K562 (cell line): ENCODE results near the gene XRN1. TPM values are rescaled to one million over a fixed set of nuclear protein-coding genes. Genes with fewer than 3 reads are reported as not detected.

Source experiments
- ATAC-seq: fragments of 200-7000 bp; cut with Tn5 transposase; 3 replicates; pipeline ENCODE4 v1.9.1; 2020; ENCODE audit warnings: moderate library complexity
- BruUV-seq: library from RNA; stranded (reverse); fragments of 400-500 nt; replicated peaks from 2 replicates; lab custom pipeline; 2021; lab: Mats Ljungman, UMichigan
- CTCF ChIA-PET: fragments of 300-600 bp; formaldehyde crosslinking; extraction: SDS; loops from one replicate; lab custom pipeline; 2021; ENCODE audit warnings: low intra/inter-chr PET ratio; lab: Yijun Ruan, JAX
- POLR2A ChIA-PET: fragments of 300-600, 350-650 bp; sonication (Branson Sonifier 250); formaldehyde crosslinking; extraction: SDS; loops from one replicate; lab custom pipeline; 2021; ENCODE audit warnings: antibody characterized with exemption, inconsistent platforms; lab: Yijun Ruan, JAX
- DNase-seq, 4 experiments: peaks; one replicate each; pipeline versions ENCODE4 v3.0.0 to v3.0.0-alpha.2; 2011 to 2018; ENCODE audit warnings: low spot score in 3 of 4, mixed read lengths in 3 of 4; ENCODE audit errors: extremely low read depth in 1 of 4
- FAIRE-seq: peaks from 2 replicates; lab custom pipeline; 2011; peaks lifted over from hg19 to GRCh38; lab: Jason Lieb, UNC
- H2AFZ ChIP-seq: 2 replicates; pipeline ENCODE4 v1.6.0; 2011; ENCODE audit warnings: low read depth, low read length, control low read depth, inconsistent platforms
- H3K27ac ChIP-seq: fragments of 200-600 bp; 3 replicates; pipeline ENCODE4 v1.8.0; 2011; ENCODE audit warnings: low read depth, mild to moderate bottlenecking, control low read depth, inconsistent platforms, low read length, moderate library complexity, mixed read lengths; ENCODE audit errors: extremely low read depth
- H3K27me3 ChIP-seq, 2 experiments: fragments of 300-600 bp in 1 of 2; 2 replicates in 1 of 2; 3 replicates in 1 of 2; pipeline versions ENCODE4 v1.6.0 to v1.8.0; 2011; ENCODE audit warnings: inconsistent platforms in 2 of 2, low read length in 2 of 2, mild to moderate bottlenecking in 1 of 2, mixed read lengths in 1 of 2, moderate library complexity in 1 of 2; ENCODE audit not compliant: control insufficient read depth in 2 of 2, insufficient read depth in 2 of 2
- H3K36me3 ChIP-seq: fragments of 300-600 bp; 3 replicates; pipeline ENCODE4 v1.8.0; 2011; ENCODE audit warnings: mild to moderate bottlenecking, low read length, inconsistent platforms; ENCODE audit not compliant: control insufficient read depth, insufficient read depth
- H3K4me1 ChIP-seq, 2 experiments: fragments of 200-600 bp in 1 of 2; replicated peaks in 1 of 2; 2 replicates in 1 of 2; 3 replicates in 1 of 2; pipeline versions ENCODE4 v1.5.1 to v1.8.0; 2011; ENCODE audit warnings: inconsistent platforms in 2 of 2, low read length in 2 of 2, mild to moderate bottlenecking in 1 of 2, mixed read lengths in 1 of 2, moderate library complexity in 1 of 2; ENCODE audit not compliant: control insufficient read depth in 2 of 2, insufficient read depth in 2 of 2
- H3K4me2 ChIP-seq: 2 replicates; pipeline ENCODE4 v1.6.1; 2011; ENCODE audit warnings: low read length, control low read depth, inconsistent platforms, mixed read lengths; ENCODE audit not compliant: insufficient read depth
- H3K4me3 ChIP-seq: fragments of 200-600 bp; sonication (generic), shearing (Covaris generic); 2 replicates; pipeline ENCODE4 v1.5.1; 2016; ENCODE audit warnings: control low read depth, inconsistent platforms
- H3K79me2 ChIP-seq: fragments of 200-600 bp; 3 replicates; pipeline ENCODE4 v1.8.0; 2011; ENCODE audit warnings: low read length, inconsistent platforms; ENCODE audit not compliant: control insufficient read depth, insufficient read depth
- H3K9ac ChIP-seq, 2 experiments: 2 replicates each; pipeline versions ENCODE4 v1.6.0 to v1.6.1; 2011; ENCODE audit warnings: low read depth in 2 of 2, low read length in 2 of 2, control low read depth in 1 of 2, inconsistent platforms in 1 of 2, mild to moderate bottlenecking in 1 of 2, mixed read lengths in 1 of 2; ENCODE audit not compliant: insufficient read depth in 1 of 2
- H3K9me1 ChIP-seq: one replicate; pipeline ENCODE4 v1.6.0; 2011; ENCODE audit warnings: inconsistent platforms, mild to moderate bottlenecking, low read length, moderate library complexity; ENCODE audit not compliant: control insufficient read depth, insufficient read depth
- H3K9me3 ChIP-seq: replicated peaks from 2 replicates; pipeline ENCODE4 v1.5.1; 2011; ENCODE audit warnings: low read depth, low read length, inconsistent platforms; ENCODE audit not compliant: control insufficient read depth, insufficient read depth
- H4K20me1 ChIP-seq: replicated peaks from 2 replicates; pipeline ENCODE4 v1.6.1; 2011; ENCODE audit warnings: low read length, inconsistent platforms, mixed read lengths; ENCODE audit not compliant: control insufficient read depth, insufficient read depth
- CREB3 ChIP-seq: fragments of 450-650 bp; conservative IDR thresholded peaks from 2 replicates; pipeline ENCODE4 v1.6.1; 2016; ENCODE audit warnings: missing genetic modification characterization, low read depth, mild to moderate bottlenecking, missing compliant biosample characterization, moderate library complexity
- HMG20A ChIP-seq: fragments of 450-650 bp; formaldehyde crosslinking; conservative IDR thresholded peaks from 2 replicates; pipeline ENCODE4 v1.4.0; 2020; ENCODE audit warnings: mild to moderate bottlenecking, mixed read lengths
- PRMT5 ChIP-seq: sonication (generic); formaldehyde crosslinking; IDR thresholded peaks from 2 replicates; pipeline ENCODE4 v1.5.0; 2020; ENCODE audit warnings: missing genetic modification reagents
- PTBP1 ChIP-seq: fragments of 200-400 bp; formaldehyde crosslinking; IDR thresholded peaks from 2 replicates; pipeline ENCODE4 v1.6.1; 2017; ENCODE audit warnings: low read depth, low read length
- SMAD3 ChIP-seq: fragments of 450-650 bp; formaldehyde crosslinking; conservative IDR thresholded peaks from 2 replicates; pipeline ENCODE4 v1.4.0; 2020; ENCODE audit warnings: mild to moderate bottlenecking
- SMARCA4 ChIP-seq: fragments of 450-650 bp; IDR thresholded peaks from 2 replicates; pipeline ENCODE4 v1.6.1; 2016
- SNRNP70 ChIP-seq: fragments of 200-400 bp; formaldehyde crosslinking; optimal IDR thresholded peaks from 2 replicates; pipeline ENCODE3; 2017; ENCODE audit warnings: low read depth, low read length
- THRA ChIP-seq: fragments of 450-650 bp; IDR thresholded peaks from 2 replicates; pipeline ENCODE4 v1.6.1; 2017; ENCODE audit warnings: mild to moderate bottlenecking, moderate library complexity
- USF1 ChIP-seq: sonication (generic); formaldehyde crosslinking; IDR thresholded peaks from 2 replicates; pipeline ENCODE4 v1.9.0; 2022; ENCODE audit warnings: mild to moderate bottlenecking, missing genetic modification reagents
- ZNF354B ChIP-seq: fragments of 250-450 bp; sonication (Bioruptor Pico); IDR thresholded peaks from 2 replicates; pipeline ENCODE4 v1.4.0; 2020
- ZNF512 ChIP-seq: IDR thresholded peaks from 2 replicates; pipeline ENCODE4 v1.6.1; 2016; ENCODE audit warnings: missing genetic modification characterization, missing compliant biosample characterization
- ZSCAN29 ChIP-seq: fragments of 450-650 bp; IDR thresholded peaks from 2 replicates; pipeline ENCODE4 v1.6.1; 2017
- in situ Hi-C: fragments of 300-500 bp; cut with MboI; formaldehyde crosslinking; loops from 4 replicates; pipeline ENCODE4 v1.15.0; 2018; ENCODE audit warnings: inconsistent platforms, mixed read lengths
- intact Hi-C: fragments of 100-400 bp; cut with micrococcal nuclease; formaldehyde crosslinking; loops from 2 replicates; pipeline ENCODE4 v1.14.2; 2022
- polyA plus RNA-seq, 8 experiments: library from polyadenylated mRNA; depleted of rRNA in 4 of 8; stranded (reverse) in 5 of 8; unstranded in 3 of 8; fragments of >200 nt; fragmentation: Nextera tagmentation in 2 of 8; fragmentation: Illumina TruSeq in 1 of 8; extraction: Ambion mirVana in 2 of 8; extraction: Trizol in 1 of 8; gene quantifications; 2 replicates each; pipeline versions ENCODE4 v1.2.1 to v1.2.3, GENCODE V29; 2011 to 2014; ENCODE audit warnings: inconsistent platforms in 1 of 8, missing spikeins in 1 of 8
- total RNA-seq, 7 experiments: library from RNA; depleted of rRNA in 6 of 7; stranded (reverse); fragments of >200 nt in 6 of 7; fragmentation: Illumina TruSeq in 2 of 7; extraction: Trizol in 2 of 7; gene quantifications; 2 replicates each; pipeline versions ENCODE4 v1.2.1 to v1.2.3, GENCODE V29; 2011 to 2021; ENCODE audit warnings: low replicate concordance in 1 of 7

The XRN1 gene
- total and polyA plus RNA-seq, 9 of the 15 experiments (the other 6 are each of a cell fraction or from before 2014, with no cell fraction given), result 3.1 to 28.4 (median 17.2) TPM

- TSS peak; percentile 20 for BruUV-seq
- no peak for TF ChIP-seq SNRNP70
- no peak for TF ChIP-seq PRMT5
- TF ChIP-seq CREB3, result no peak
- TF ChIP-seq SMARCA4, result no peak
- no peak for TF ChIP-seq USF1 (CRISPR knock-in tag)
- no peak for TF ChIP-seq HMG20A (CRISPR knock-in tag)
- no peak for TF ChIP-seq THRA
- TF ChIP-seq ZSCAN29, result no peak
- no peak for TF ChIP-seq PTBP1
- no peak for TF ChIP-seq ZNF354B
- TF ChIP-seq SMAD3 (CRISPR knock-in tag), result no peak
- TF ChIP-seq ZNF512 (tag), result no peak
These were observed 18.3 kb downstream of the XRN1 start for GRCh38 chr3:142429582-142429981.

More at GRCh38 chr3:142429582-142429981, 18.3 kb downstream of the XRN1 start:
- Histone ChIP-seq H3K4me2 (no peak overlapping the region), H3K36me3 (peaks cover 44% of the 10 kb centered on the region), H3K27ac (no peak overlapping the region), H3K9ac (no peak overlapping the region), H3K9me1 (no peaks in the 10 kb centered on the region), H3K9me3 (no peaks in the 10 kb centered on the region), H3K79me2 (peaks cover 21% of the 10 kb centered on the region), H4K20me1 (no peaks in the 10 kb centered on the region), H3K4me1 (no peaks in the 10 kb centered on the region), H3K4me3 (no peak overlapping the region), H3K27me3 (no peaks in the 10 kb centered on the region), H2AFZ (no peak overlapping the region)
- in situ Hi-C loops (no loop called here), intact Hi-C loops (no loop called here)
- FAIRE-seq, result no peak
- ChIA-PET POLR2A (interaction anchor here (0.7 kb wide), 1 partner anchor 311 kb away, joined by 3 read pairs; no protein-coding TSS in a partner anchor), CTCF (no interaction called here)
- no peak for ATAC-seq
- no peak for DNase-seq
